ENCODE results near the gene NRIP3.
"Not testable (repeated sequence)": the region's sequence is repeated elsewhere in the genome, so short reads cannot be mapped to it uniquely, and the experiment has no call there.

Gene NRIP3

GRCh38 chr11:8942518-8943066, 61.2 kb downstream of the NRIP3 start, which contains the start of gene ASCL3:
Gene ASCL3, minus strand, starts transcription at chr11:8943016. Its CDS starts 4,855 bp downstream, at chr11:8938161.
- Histone ChIP-seq H3K27me3 (no peaks in the 10 kb centered on the region), H3K4me1 (ENCODE audit: control insufficient read depth in 1 of 2, insufficient read depth in 1 of 2, low read depth in 1 of 2, low read length in 1 of 2) (no peaks in the 10 kb centered on the region), H3K36me3 (peaks cover 7% of the 10 kb centered on the region), H3K9me3 (no peaks in the 10 kb centered on the region), H3K4me3 (ENCODE audit: low read depth in 1 of 2, low read length in 1 of 2) (no peak within 1 kb of the TSS), H3K27ac (no peak within 1 kb of the TSS)
- TF ChIP-seq CTCF (IDR thresholded peaks at IDR 0.05), result no peak

GRCh38 chr11:8941341-8942103, 62.3 kb downstream of the NRIP3 start:
- Histone ChIP-seq H3K9me3 (no peaks in the 10 kb centered on the region), H3K36me3 (no peaks in the 10 kb centered on the region), H3K4me3 (ENCODE audit: low read depth in 1 of 2, low read length in 1 of 2) (no peak overlapping the region), H3K4me1 (ENCODE audit: control insufficient read depth in 1 of 2, insufficient read depth in 1 of 2, low read depth in 1 of 2, low read length in 1 of 2) (no peaks in the 10 kb centered on the region), H3K27ac (no peak overlapping the region), H3K27me3 (no peaks in the 10 kb centered on the region)
- no peak for TF ChIP-seq CTCF (IDR thresholded peaks at IDR 0.05)

GRCh38 chr11:8937659-8938058, 66.1 kb downstream of the NRIP3 start:
- no peaks in the 10 kb centered on the region for H3K27me3 ChIP-seq
- no peak overlapping the region for H3K4me3 ChIP-seq (ENCODE audit: low read depth in 1 of 2, low read length in 1 of 2)
- no peak for TF ChIP-seq CTCF (IDR thresholded peaks at IDR 0.05)
- H3K4me1 ChIP-seq (ENCODE audit: control insufficient read depth in 1 of 2, insufficient read depth in 1 of 2, low read depth in 1 of 2, low read length in 1 of 2), result no peaks in the 10 kb centered on the region
- no peaks in the 10 kb centered on the region for H3K9me3 ChIP-seq
- no peaks in the 10 kb centered on the region for H3K36me3 ChIP-seq
- no peak overlapping the region for H3K27ac ChIP-seq

GRCh38 chr11:8937159-8937558, 66.6 kb downstream of the NRIP3 start:
- no peaks in the 10 kb centered on the region for H3K27me3 ChIP-seq
- no peaks in the 10 kb centered on the region for H3K9me3 ChIP-seq
- TF ChIP-seq CTCF (IDR thresholded peaks at IDR 0.05), result no peak
- H3K27ac ChIP-seq, result no peak overlapping the region
- no peak overlapping the region for H3K4me3 ChIP-seq (ENCODE audit: low read depth in 1 of 2, low read length in 1 of 2)
- no peaks in the 10 kb centered on the region for H3K4me1 ChIP-seq (ENCODE audit: control insufficient read depth in 1 of 2, insufficient read depth in 1 of 2, low read depth in 1 of 2, low read length in 1 of 2)
- H3K36me3 ChIP-seq, result no peaks in the 10 kb centered on the region

GRCh38 chr11:8935789-8936188, 68.0 kb downstream of the NRIP3 start:
- not testable (repeated sequence) for H3K27ac ChIP-seq; H3K9me3 ChIP-seq; H3K4me3 ChIP-seq (ENCODE audit: low read depth in 1 of 2, low read length in 1 of 2); H3K4me1 ChIP-seq (ENCODE audit: control insufficient read depth in 1 of 2, insufficient read depth in 1 of 2, low read depth in 1 of 2, low read length in 1 of 2); H3K36me3 ChIP-seq; H3K27me3 ChIP-seq

- TF ChIP-seq CTCF (IDR thresholded peaks at IDR 0.05), result no peak
- Histone ChIP-seq H3K4me1 (ENCODE audit: control insufficient read depth in 1 of 2, insufficient read depth in 1 of 2, low read depth in 1 of 2, low read length in 1 of 2) (no peaks in the 10 kb centered on the region), H3K9me3 (no peaks in the 10 kb centered on the region), H3K4me3 (ENCODE audit: low read depth in 1 of 2, low read length in 1 of 2) (no peak overlapping the region), H3K27ac (no peak overlapping the region), H3K36me3 (no peaks in the 10 kb centered on the region), H3K27me3 (no peaks in the 10 kb centered on the region)
Measured at GRCh38 chr11:8934742-8935488, 68.9 kb downstream of the NRIP3 start.

Data from neutrophil (primary cell).